ENCODE data around the gene OLFM1.

Gene OLFM1

DNA sequence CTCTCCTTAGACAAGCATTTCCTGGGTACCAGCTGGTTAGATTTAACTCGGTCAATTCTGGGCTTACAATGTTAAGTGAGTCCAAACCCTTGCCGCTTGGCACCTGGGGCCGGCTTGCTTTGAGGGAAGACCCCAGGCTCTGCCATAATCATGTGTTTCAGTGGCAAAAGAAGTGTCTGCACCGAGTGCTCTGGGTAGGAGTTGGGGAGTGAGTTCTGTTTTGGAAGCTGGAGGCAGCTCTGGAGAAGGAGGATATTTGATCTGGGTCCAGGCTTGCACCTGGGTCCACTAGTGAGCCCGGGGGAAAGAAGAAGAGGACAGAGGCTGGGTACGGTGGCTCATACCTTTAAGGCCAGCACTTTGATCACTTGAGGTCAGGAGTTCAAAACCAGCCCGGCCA is 8.4 kb upstream of the OLFM1 start:
- H3K9ac ChIP-seq (ENCODE audit: insufficient read length, low read depth), result no peak overlapping the region
- no peaks in the 10 kb centered on the region for H3K36me3 ChIP-seq (ENCODE audit: insufficient read depth, insufficient read length, low read length)
- no peak for DNase-seq (ENCODE audit: low read depth, low spot score)
- H3K4me1 ChIP-seq (ENCODE audit: insufficient read depth, insufficient read length), result peaks cover 2% of the 10 kb centered on the region
- peaks cover 24% of the 10 kb centered on the region for H3K27me3 ChIP-seq (ENCODE audit: insufficient read depth, insufficient read length)
- H3K4me3 ChIP-seq (ENCODE audit: insufficient read length, low read depth), result no peak overlapping the region
- no peak for TF ChIP-seq ZNF274 (IDR thresholded peaks at IDR 0.05; ENCODE audit: low read depth, low read length)
- no peak for TF ChIP-seq YY1 (IDR thresholded peaks at IDR 0.05; ENCODE audit: insufficient read depth, insufficient read length)
- no peak for TF ChIP-seq SUZ12 (IDR thresholded peaks at IDR 0.05; ENCODE audit: extremely low read depth, insufficient read depth, insufficient read length)
- no peaks in the 10 kb centered on the region for H3K9me3 ChIP-seq (ENCODE audit: insufficient read depth, low read length)

DNA sequence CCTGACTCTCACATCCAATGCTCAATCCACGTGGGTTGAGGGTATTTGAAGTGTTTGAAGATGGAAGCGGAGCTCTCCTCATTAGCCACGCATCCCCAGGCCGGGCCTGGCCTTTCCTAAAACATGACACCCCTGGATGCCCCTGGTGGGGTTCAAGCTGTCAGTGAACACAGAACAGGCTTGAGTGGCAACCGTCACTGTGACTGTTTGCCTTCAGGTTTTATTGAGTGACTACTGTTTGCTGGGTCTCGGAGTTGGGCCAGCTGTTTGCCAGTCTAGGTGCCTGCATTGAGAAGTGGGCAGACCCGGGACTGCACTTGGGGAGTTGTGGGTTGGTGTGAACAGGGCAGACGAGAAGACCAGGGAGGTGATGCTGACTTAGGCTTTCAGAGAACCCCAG is 7.8 kb upstream of the OLFM1 start:
- no peak for DNase-seq (ENCODE audit: low read depth, low spot score)
- Histone ChIP-seq H3K27me3 (ENCODE audit: insufficient read depth, insufficient read length) (peaks cover 22% of the 10 kb centered on the region), H3K4me3 (ENCODE audit: insufficient read length, low read depth) (no peak overlapping the region), H3K4me1 (ENCODE audit: insufficient read depth, insufficient read length) (peaks cover 2% of the 10 kb centered on the region), H3K36me3 (ENCODE audit: insufficient read depth, insufficient read length, low read length) (no peaks in the 10 kb centered on the region), H3K9me3 (ENCODE audit: insufficient read depth, low read length) (no peaks in the 10 kb centered on the region), H3K9ac (ENCODE audit: insufficient read length, low read depth) (no peak overlapping the region)
- no peak for TF ChIP-seq ZNF274 (IDR thresholded peaks at IDR 0.05; ENCODE audit: low read depth, low read length)
- TF ChIP-seq SUZ12 (IDR thresholded peaks at IDR 0.05; ENCODE audit: extremely low read depth, insufficient read depth, insufficient read length), result no peak
- no peak for TF ChIP-seq YY1 (IDR thresholded peaks at IDR 0.05; ENCODE audit: insufficient read depth, insufficient read length)

DNA sequence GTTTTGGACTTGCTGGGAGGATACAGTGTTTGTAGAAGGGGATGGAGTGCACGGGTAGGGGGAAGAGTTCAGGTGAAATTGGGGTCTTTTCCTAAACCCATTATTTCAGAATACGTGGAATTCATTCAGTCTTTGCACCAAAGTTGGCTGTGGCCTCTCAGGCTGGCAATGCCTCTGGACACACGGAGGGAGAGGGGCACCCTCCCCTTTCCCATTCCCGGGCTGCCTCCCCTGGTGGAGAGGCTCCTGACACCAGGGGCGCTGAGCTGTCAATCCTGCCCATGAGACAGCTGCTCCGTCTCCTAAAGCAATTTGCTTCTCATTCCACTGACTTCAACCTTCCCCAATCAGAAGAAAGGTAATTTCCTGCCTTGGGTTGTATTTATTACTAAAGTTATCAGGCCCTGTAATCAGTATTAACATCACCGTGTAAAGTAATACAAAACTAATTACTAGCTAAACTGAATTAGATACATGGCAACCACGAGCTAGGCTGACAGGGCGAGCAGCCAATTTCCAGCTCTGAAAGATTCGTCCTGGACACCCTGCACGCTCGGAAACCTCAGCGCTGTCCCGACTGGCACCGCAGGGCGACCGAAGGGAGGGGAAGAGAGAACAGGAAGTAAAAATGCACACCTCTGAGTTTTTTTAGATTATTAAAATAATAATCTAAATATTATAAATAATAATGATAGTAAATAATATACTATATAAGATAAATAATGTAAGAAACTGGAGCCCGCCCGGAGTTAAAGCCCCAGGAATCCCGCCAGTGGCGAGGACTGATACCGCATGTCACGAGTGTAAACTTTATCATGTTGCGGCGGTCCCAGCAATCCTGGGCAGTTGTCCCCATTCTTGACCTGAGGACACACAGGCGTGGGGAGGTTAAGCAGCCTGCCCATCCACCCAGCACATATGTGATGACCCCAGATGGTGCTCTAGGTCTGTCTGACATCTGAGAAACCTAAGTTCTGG is 6.9 kb upstream of the OLFM1 start:
- no peak overlapping the region for H3K9ac ChIP-seq (ENCODE audit: insufficient read length, low read depth)
- H3K4me3 ChIP-seq (ENCODE audit: insufficient read length, low read depth), result no peak overlapping the region
- peaks cover 29% of the 10 kb centered on the region for H3K27me3 ChIP-seq (ENCODE audit: insufficient read depth, insufficient read length)
- DNase-seq (ENCODE audit: low read depth, low spot score), result no peak
- no peak for TF ChIP-seq YY1 (IDR thresholded peaks at IDR 0.05; ENCODE audit: insufficient read depth, insufficient read length)
- TF ChIP-seq SUZ12 (IDR thresholded peaks at IDR 0.05; ENCODE audit: extremely low read depth, insufficient read depth, insufficient read length), result no peak
- no peaks in the 10 kb centered on the region for H3K36me3 ChIP-seq (ENCODE audit: insufficient read depth, insufficient read length, low read length)
- no peaks in the 10 kb centered on the region for H3K9me3 ChIP-seq (ENCODE audit: insufficient read depth, low read length)
- H3K4me1 ChIP-seq (ENCODE audit: insufficient read depth, insufficient read length), result no peaks in the 10 kb centered on the region

DNA sequence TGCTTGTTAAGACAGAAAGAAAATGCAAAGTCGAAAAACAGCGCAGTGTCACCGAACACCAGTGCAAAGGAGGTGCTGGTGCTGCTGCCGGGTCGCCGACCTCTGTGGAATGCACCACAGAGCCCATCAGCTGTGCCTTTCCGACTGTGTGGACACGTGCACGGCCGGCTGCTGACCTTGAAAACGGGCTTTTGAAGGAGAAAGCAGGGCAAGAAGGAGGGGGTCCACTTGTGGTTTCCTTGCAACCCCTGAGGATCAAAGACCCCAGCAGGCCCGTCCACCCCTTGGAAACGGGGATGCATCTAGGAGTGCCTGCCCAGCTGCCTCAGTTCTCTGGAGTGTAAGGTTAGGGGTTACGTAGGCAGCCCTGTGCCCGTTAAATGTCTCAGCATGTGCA is 6.2 kb upstream of the OLFM1 start:
- H3K9me3 ChIP-seq (ENCODE audit: insufficient read depth, low read length), result no peaks in the 10 kb centered on the region
- TF ChIP-seq SUZ12 (IDR thresholded peaks at IDR 0.05; ENCODE audit: extremely low read depth, insufficient read depth, insufficient read length) (no peak), YY1 (IDR thresholded peaks at IDR 0.05; ENCODE audit: insufficient read depth, insufficient read length) (no peak), ZNF274 (IDR thresholded peaks at IDR 0.05; ENCODE audit: low read depth, low read length) (no peak)
- peaks cover 28% of the 10 kb centered on the region for H3K27me3 ChIP-seq (ENCODE audit: insufficient read depth, insufficient read length)
- H3K36me3 ChIP-seq (ENCODE audit: insufficient read depth, insufficient read length, low read length), result no peaks in the 10 kb centered on the region
- no peak for DNase-seq (ENCODE audit: low read depth, low spot score)
- H3K4me1 ChIP-seq (ENCODE audit: insufficient read depth, insufficient read length), result no peaks in the 10 kb centered on the region
- no peak overlapping the region for H3K4me3 ChIP-seq (ENCODE audit: insufficient read length, low read depth)
- no peak overlapping the region for H3K9ac ChIP-seq (ENCODE audit: insufficient read length, low read depth)

DNA sequence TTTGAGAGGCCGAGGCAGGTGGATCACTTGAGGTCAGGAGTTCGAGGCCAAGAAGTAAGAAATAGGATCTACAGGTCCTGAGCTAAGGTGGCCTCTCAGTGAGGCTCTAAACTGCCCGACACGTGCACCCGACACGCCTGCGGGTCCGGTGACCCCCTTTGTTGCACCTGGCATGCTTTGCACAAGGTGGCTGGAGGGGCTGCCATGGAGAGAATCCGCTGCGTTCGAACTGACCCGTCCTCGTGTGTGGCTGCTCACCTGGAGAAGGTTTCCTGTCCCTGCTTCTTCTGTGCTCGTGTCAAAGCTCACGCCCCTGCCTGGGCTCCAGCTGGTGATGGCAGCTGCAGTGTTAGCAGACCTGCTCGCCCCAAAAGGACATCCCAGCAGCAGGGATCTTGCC is 5.7 kb upstream of the OLFM1 start:
- DNase-seq (ENCODE audit: low read depth, low spot score), result no peak
- Histone ChIP-seq H3K9ac (ENCODE audit: insufficient read length, low read depth) (no peak overlapping the region), H3K36me3 (ENCODE audit: insufficient read depth, insufficient read length, low read length) (no peaks in the 10 kb centered on the region), H3K9me3 (ENCODE audit: insufficient read depth, low read length) (no peaks in the 10 kb centered on the region), H3K4me1 (ENCODE audit: insufficient read depth, insufficient read length) (no peaks in the 10 kb centered on the region), H3K4me3 (ENCODE audit: insufficient read length, low read depth) (no peak overlapping the region), H3K27me3 (ENCODE audit: insufficient read depth, insufficient read length) (peaks cover 24% of the 10 kb centered on the region)
- TF ChIP-seq ZNF274 (IDR thresholded peaks at IDR 0.05; ENCODE audit: low read depth, low read length), result no peak
- no peak for TF ChIP-seq YY1 (IDR thresholded peaks at IDR 0.05; ENCODE audit: insufficient read depth, insufficient read length)
- TF ChIP-seq SUZ12 (IDR thresholded peaks at IDR 0.05; ENCODE audit: extremely low read depth, insufficient read depth, insufficient read length), result no peak

DNA sequence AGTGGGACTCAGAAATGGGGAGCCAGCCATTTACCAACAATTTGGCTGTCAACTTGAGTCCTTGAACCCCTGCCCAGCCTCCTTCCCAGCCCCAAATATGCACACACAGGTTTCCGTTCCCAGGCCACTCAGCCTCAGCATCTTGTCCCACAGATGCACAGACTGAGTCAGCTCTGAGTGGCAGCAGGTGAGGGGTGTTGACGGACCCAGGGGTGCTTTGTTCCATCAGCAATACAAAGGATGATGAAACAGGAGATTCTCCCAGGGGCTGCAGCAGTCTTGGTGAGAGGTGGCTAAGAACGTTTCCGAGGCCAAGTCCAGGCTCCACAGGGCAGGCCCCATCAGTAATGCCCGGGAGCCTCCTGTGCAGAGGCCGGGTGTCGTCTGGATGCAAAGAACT is 4.9 kb upstream of the OLFM1 start:
- H3K9me3 ChIP-seq (ENCODE audit: insufficient read depth, low read length), result no peaks in the 10 kb centered on the region
- H3K36me3 ChIP-seq (ENCODE audit: insufficient read depth, insufficient read length, low read length), result no peaks in the 10 kb centered on the region
- peaks cover 16% of the 10 kb centered on the region for H3K27me3 ChIP-seq (ENCODE audit: insufficient read depth, insufficient read length)
- TF ChIP-seq ZNF274 (IDR thresholded peaks at IDR 0.05; ENCODE audit: low read depth, low read length) (no peak), SUZ12 (IDR thresholded peaks at IDR 0.05; ENCODE audit: extremely low read depth, insufficient read depth, insufficient read length) (no peak), YY1 (IDR thresholded peaks at IDR 0.05; ENCODE audit: insufficient read depth, insufficient read length) (no peak)
- H3K9ac ChIP-seq (ENCODE audit: insufficient read length, low read depth), result no peak overlapping the region
- no peak for DNase-seq (ENCODE audit: low read depth, low spot score)
- H3K4me1 ChIP-seq (ENCODE audit: insufficient read depth, insufficient read length), result no peaks in the 10 kb centered on the region
- H3K4me3 ChIP-seq (ENCODE audit: insufficient read length, low read depth), result no peak overlapping the region

DNA sequence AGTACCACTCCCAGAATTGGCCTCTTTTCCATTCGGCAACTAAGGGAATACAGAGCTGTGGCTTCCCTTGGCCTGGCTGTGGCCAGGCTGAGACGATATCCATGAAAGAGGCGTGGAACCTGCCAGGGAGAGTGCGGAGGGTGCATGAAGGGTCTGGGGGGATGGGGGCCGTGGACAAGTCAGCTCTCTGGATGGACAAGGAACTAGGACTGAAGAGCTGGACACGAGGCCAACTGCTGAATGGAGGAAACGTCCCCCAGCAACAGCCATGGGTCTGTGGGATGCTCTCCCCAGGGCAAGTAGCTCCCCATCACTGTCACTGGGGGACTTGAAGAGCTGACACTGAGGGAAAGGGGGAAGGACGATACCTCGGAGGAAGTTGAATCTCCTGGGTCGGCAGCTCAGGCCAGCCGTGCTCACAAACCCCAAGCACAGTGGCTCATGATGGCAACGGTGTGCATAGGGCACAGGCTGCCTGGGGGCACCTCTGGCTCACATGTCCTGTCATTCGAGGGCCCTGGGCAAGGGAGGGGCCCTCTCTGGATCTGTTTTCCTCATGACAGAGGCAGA is 4.1 kb upstream of the OLFM1 start:
- no peaks in the 10 kb centered on the region for H3K36me3 ChIP-seq (ENCODE audit: insufficient read depth, insufficient read length, low read length)
- no peaks in the 10 kb centered on the region for H3K9me3 ChIP-seq (ENCODE audit: insufficient read depth, low read length)
- no peak overlapping the region for H3K4me3 ChIP-seq (ENCODE audit: insufficient read length, low read depth)
- no peaks in the 10 kb centered on the region for H3K4me1 ChIP-seq (ENCODE audit: insufficient read depth, insufficient read length)
- H3K9ac ChIP-seq (ENCODE audit: insufficient read length, low read depth), result no peak overlapping the region
- no peak for DNase-seq (ENCODE audit: low read depth, low spot score)
- peaks cover 16% of the 10 kb centered on the region for H3K27me3 ChIP-seq (ENCODE audit: insufficient read depth, insufficient read length)
- TF ChIP-seq ZNF274 (IDR thresholded peaks at IDR 0.05; ENCODE audit: low read depth, low read length) (no peak), SUZ12 (IDR thresholded peaks at IDR 0.05; ENCODE audit: extremely low read depth, insufficient read depth, insufficient read length) (no peak), YY1 (IDR thresholded peaks at IDR 0.05; ENCODE audit: insufficient read depth, insufficient read length) (no peak)

Data from NT2/D1 (cell line).